Common myeloid progenitor, CD34-positive (primary cell): Measurements from ENCODE around the gene TMEM86B.

Experiments
- CTCF ChIA-PET: fragments of 350-600 bp; sonication (Branson Sonifier 250); formaldehyde crosslinking; loops from one replicate; lab custom pipeline; 2021; ENCODE audit warnings: antibody characterized with exemption; lab: Charles Lee
- POLR2A ChIA-PET: fragments of 350-600 bp; sonication (Branson Sonifier 250); formaldehyde crosslinking; loops from one replicate; lab custom pipeline; 2021; ENCODE audit warnings: antibody characterized with exemption; lab: Charles Lee
- DNase-seq, 3 donors: peaks; one replicate each; pipeline versions ENCODE4 v3.0.0 to v3.0.0-alpha.2; 2013
- H3K27ac ChIP-seq, 2 experiments: 1 replicate in 1 of 2; 2 replicates in 1 of 2; pipeline ENCODE4 v1.7.0; 2013; ENCODE audit warnings: inconsistent platforms in 2 of 2, low read length in 2 of 2, mild to moderate bottlenecking in 2 of 2, low read depth in 1 of 2, moderate library complexity in 1 of 2; ENCODE audit not compliant: severe bottlenecking in 2 of 2, insufficient read depth in 1 of 2, poor library complexity in 1 of 2
- H3K27me3 ChIP-seq, 5 experiments: replicated peaks in 2 of 5; 1 replicate in 3 of 5; 2 replicates in 2 of 5; pipeline versions ENCODE4 v1.6.1 to v1.7.0; 2013; ENCODE audit warnings: low read length in 4 of 5, mild to moderate bottlenecking in 2 of 5, moderate library complexity in 2 of 5, inconsistent platforms in 1 of 5; ENCODE audit not compliant: insufficient read depth in 5 of 5, control insufficient read depth in 4 of 5
- H3K36me3 ChIP-seq, 4 experiments: 1 replicate in 2 of 4; 2 replicates in 2 of 4; pipeline versions ENCODE4 v1.6.1 to v1.7.0; 2013; ENCODE audit warnings: low read length in 3 of 4, control low read depth in 1 of 4, mild to moderate bottlenecking in 1 of 4; ENCODE audit not compliant: control insufficient read depth in 4 of 4, insufficient read depth in 4 of 4
- H3K4me1 ChIP-seq, 4 experiments: 1 replicate in 3 of 4; 2 replicates in 1 of 4; pipeline versions ENCODE4 v1.6.1 to v1.7.1; 2013; ENCODE audit warnings: low read length in 3 of 4, mild to moderate bottlenecking in 3 of 4, control low read depth in 1 of 4, inconsistent platforms in 1 of 4, moderate library complexity in 1 of 4; ENCODE audit not compliant: control insufficient read depth in 4 of 4, insufficient read depth in 4 of 4; ENCODE audit errors: control extremely low read depth in 1 of 4
- H3K4me3 ChIP-seq, 7 experiments: 1 replicate in 4 of 7; 2 replicates in 3 of 7; pipeline versions ENCODE4 v1.5.1 to v1.7.0; 2013; ENCODE audit warnings: mild to moderate bottlenecking in 7 of 7, low read length in 6 of 7, moderate library complexity in 6 of 7, inconsistent platforms in 2 of 7, low read depth in 2 of 7, control low read depth in 1 of 7; ENCODE audit not compliant: insufficient read depth in 4 of 7, control insufficient read depth in 1 of 7; ENCODE audit errors: extremely low read depth in 1 of 7
- H3K9me3 ChIP-seq, 5 experiments: 1 replicate in 4 of 5; 2 replicates in 1 of 5; pipeline versions ENCODE4 v1.6.1 to v1.7.1; 2013; ENCODE audit warnings: low read length in 4 of 5, mild to moderate bottlenecking in 2 of 5, inconsistent platforms in 1 of 5, low read depth in 1 of 5, moderate library complexity in 1 of 5; ENCODE audit not compliant: control insufficient read depth in 4 of 5, insufficient read depth in 2 of 5; ENCODE audit errors: control extremely low read depth in 1 of 5
- WGBS: methylation state at CpG from one replicate; pipeline ENCODE4 v1.1.5; 2013; ENCODE audit not compliant: insufficient coverage; 5-methylcytosine and 5-hydroxymethylcytosine counted together

The TMEM86B gene

GRCh38 chr19:55252760-55253663 lies 24.4 kb upstream of the TMEM86B start:
- Histone ChIP-seq H3K4me1 (peaks cover 27 to 100% (median 96%) of the 10 kb centered on the region in 4 experiments), H3K36me3 (peaks cover 0 to 34% (median 7%) of the 10 kb centered on the region in 4 experiments), H3K4me3 (peak overlapping the region; percentile 4 to 98 (median 93)), H3K27ac (peak overlapping the region; percentile 87 to 95), H3K27me3 (no peaks in the 10 kb centered on the region), H3K9me3 (no peaks in the 10 kb centered on the region)
- 64% methylated on average over 18 of the region's 21 CpGs for WGBS
- ChIA-PET CTCF (interaction anchor here (0.6 to 2.5 kb wide), 2 partner anchors 16 to 93 kb away, joined by 3 to 7 read pairs; no protein-coding TSS in a partner anchor), POLR2A (interaction anchor here (1.0 to 1.5 kb wide), 2 partner anchors 21 to 86 kb away, joined by 3 read pairs; no protein-coding TSS in a partner anchor)
- no peak for DNase-seq

GRCh38 chr19:55251341-55252081 lies 22.9 kb upstream of the TMEM86B start:
- H3K9me3 ChIP-seq, result no peaks in the 10 kb centered on the region
- 5% methylated on average over 15 of the region's 19 CpGs for WGBS
- ChIA-PET CTCF (interaction anchor here (0.6 to 2.5 kb wide), 5 partner anchors 8 to 374 kb away, joined by 3 to 7 read pairs (median 4); partner anchors contain the start of gene PPP6R1), POLR2A (no interaction called here)
- peaks cover 23 to 100% (median 94%) of the 10 kb centered on the region in 4 experiments for H3K4me1 ChIP-seq
- peak; percentile 88 to 97 (median 96) for DNase-seq
- peaks cover 0 to 46% (median 14%) of the 10 kb centered on the region in 4 experiments for H3K36me3 ChIP-seq
- H3K27me3 ChIP-seq, result no peaks in the 10 kb centered on the region
- H3K27ac ChIP-seq, result peak overlapping the region; percentile 87 to 95
- H3K4me3 ChIP-seq, result peak overlapping the region in 5 of 7 experiments; percentile 2 to 70 (median 52)

- WGBS, result 90% methylated on average over 15 of the region's 18 CpGs
- CTCF ChIA-PET, result interaction anchor here (0.7 to 1.8 kb wide), 4 partner anchors 9 to 52 kb away, joined by 3 to 4 read pairs (median 4); partner anchors contain the start of gene PPP6R1
- peak overlapping the region; percentile 87 to 95 for H3K27ac ChIP-seq
Measured at GRCh38 chr19:55250262-55251036, 21.9 kb upstream of the TMEM86B start.

GRCh38 chr19:55249841-55250240 lies 21.3 kb upstream of the TMEM86B start:
- no peaks in the 10 kb centered on the region for H3K27me3 ChIP-seq
- H3K4me1 ChIP-seq, result peaks cover 17 to 85% (median 78%) of the 10 kb centered on the region in 4 experiments
- no peak for DNase-seq
- no peak overlapping the region for H3K4me3 ChIP-seq
- peaks cover 3 to 60% (median 28%) of the 10 kb centered on the region in 4 experiments for H3K36me3 ChIP-seq
- peak overlapping the region in 1 of 2 experiments; percentile 95 for H3K27ac ChIP-seq
- H3K9me3 ChIP-seq, result no peaks in the 10 kb centered on the region
- 96% methylated on average over 8 of the region's 11 CpGs for WGBS
- CTCF ChIA-PET, result interaction anchor here (1.3 kb wide), 1 partner anchor 43 kb away, joined by 3 read pairs; no protein-coding TSS in a partner anchor
- POLR2A ChIA-PET, result interaction anchor here (0.6 kb wide), 1 partner anchor 9 kb away, joined by 4 read pairs; no protein-coding TSS in a partner anchor

More at GRCh38 chr19:55250262-55251036, 21.9 kb upstream of the TMEM86B start:
- POLR2A ChIA-PET, result interaction anchor here (0.6 kb wide), 1 partner anchor 10 kb away, joined by 4 read pairs; no protein-coding TSS in a partner anchor
- no peaks in the 10 kb centered on the region for H3K9me3 ChIP-seq
- no peak for DNase-seq
- peak overlapping the region in 4 of 7 experiments; percentile 5 to 70 (median 50) for H3K4me3 ChIP-seq
- peaks cover 3 to 56% (median 24%) of the 10 kb centered on the region in 4 experiments for H3K36me3 ChIP-seq
- peaks cover 17 to 91% (median 84%) of the 10 kb centered on the region in 4 experiments for H3K4me1 ChIP-seq
- H3K27me3 ChIP-seq, result no peaks in the 10 kb centered on the region

- DNase-seq, result no peak
- peak overlapping the region; percentile 69 to 90 for H3K27ac ChIP-seq
- peaks cover 5 to 71% (median 38%) of the 10 kb centered on the region in 4 experiments for H3K36me3 ChIP-seq
- no peaks in the 10 kb centered on the region for H3K9me3 ChIP-seq
- POLR2A ChIA-PET, result interaction anchor here (1.4 kb wide), 1 partner anchor 11 kb away, joined by 6 read pairs; the partner anchor contains the start of gene PPP6R1
- peaks cover 17 to 73% (median 68%) of the 10 kb centered on the region in 4 experiments for H3K4me1 ChIP-seq
- 90% methylated on average over 6 of the region's 9 CpGs for WGBS
- CTCF ChIA-PET, result interaction anchor here (1.4 to 1.8 kb wide), 3 partner anchors 7 to 11 kb away, joined by 4 to 5 read pairs (median 4); partner anchors contain the start of gene PPP6R1
- H3K27me3 ChIP-seq, result no peaks in the 10 kb centered on the region
- H3K4me3 ChIP-seq, result no peak overlapping the region
Measured at GRCh38 chr19:55248704-55249103, 20.1 kb upstream of the TMEM86B start.
